WTC11 (cell line): ENCODE data around the gene FSTL3. TPM values are rescaled to one million over a fixed set of nuclear protein-coding genes. Genes with fewer than 3 reads are reported as not detected.
A peak's percentile ranks its signal among the peaks of the same experiment; 100 is the strongest.

ENCODE experiments used
- ATF2 ChIP-seq: sonication (generic); formaldehyde crosslinking; IDR thresholded peaks from 2 replicates; pipeline ENCODE4 v1.8.1; 2022; ENCODE audit warnings: low read depth, missing genetic modification reagents, borderline replicate concordance
- ATF6 ChIP-seq: sonication (generic); formaldehyde crosslinking; IDR thresholded peaks from 2 replicates; pipeline ENCODE4 v1.8.1; 2023; ENCODE audit warnings: mild to moderate bottlenecking, missing genetic modification reagents
- CBFB ChIP-seq: sonication (generic); formaldehyde crosslinking; IDR thresholded peaks from 2 replicates; pipeline ENCODE4 v1.8.1; 2022; ENCODE audit warnings: mild to moderate bottlenecking, low read depth, missing genetic modification reagents
- CREB1 ChIP-seq: sonication (generic); formaldehyde crosslinking; IDR thresholded peaks from 2 replicates; pipeline ENCODE4 v1.8.0; 2023; ENCODE audit warnings: mild to moderate bottlenecking, missing genetic modification reagents
- CREM ChIP-seq: sonication (generic); formaldehyde crosslinking; IDR thresholded peaks from 2 replicates; pipeline ENCODE4 v1.8.1; 2022; ENCODE audit warnings: mild to moderate bottlenecking, missing genetic modification reagents, moderate library complexity
- ESRRA ChIP-seq: sonication (generic); formaldehyde crosslinking; IDR thresholded peaks from 2 replicates; pipeline ENCODE4 v1.8.1; 2022; ENCODE audit warnings: mild to moderate bottlenecking, missing genetic modification reagents, borderline replicate concordance
- ETV6 ChIP-seq: sonication (generic); formaldehyde crosslinking; IDR thresholded peaks from 2 replicates; pipeline ENCODE4 v1.8.1; 2022; ENCODE audit warnings: mild to moderate bottlenecking, missing genetic modification reagents
- GTF2I ChIP-seq: fragments of 250-450 bp; sonication (Bioruptor Pico); conservative IDR thresholded peaks from 2 replicates; pipeline ENCODE4 v1.4.0; 2021; ENCODE audit warnings: mild to moderate bottlenecking
- JAZF1 ChIP-seq: fragments of 250-450 bp; sonication (Bioruptor Pico); IDR thresholded peaks from 2 replicates; pipeline ENCODE4 v1.9.0; 2021; ENCODE audit warnings: moderate library complexity, mild to moderate bottlenecking, inconsistent platforms
- MXD4 ChIP-seq: fragments of 250-450 bp; sonication (Bioruptor Pico); IDR thresholded peaks from 2 replicates; pipeline ENCODE4 v1.8.0; 2021; ENCODE audit warnings: mild to moderate bottlenecking, moderate library complexity, borderline replicate concordance
- NFE2L1 ChIP-seq: sonication (generic); formaldehyde crosslinking; IDR thresholded peaks from 2 replicates; pipeline ENCODE4 v1.8.1; 2023; ENCODE audit warnings: missing genetic modification reagents
- USF1 ChIP-seq: sonication (generic); formaldehyde crosslinking; IDR thresholded peaks from 2 replicates; pipeline ENCODE4 v1.8.0; 2022; ENCODE audit warnings: mild to moderate bottlenecking, missing genetic modification reagents
- ZNF121 ChIP-seq: sonication (generic); formaldehyde crosslinking; IDR thresholded peaks from 2 replicates; pipeline ENCODE4 v1.8.0; 2023; ENCODE audit warnings: missing genetic modification reagents
- ZNF425 ChIP-seq: fragments of 250-450 bp; sonication (Bioruptor Pico); conservative IDR thresholded peaks from 2 replicates; pipeline ENCODE4 v1.9.0; 2021; ENCODE audit warnings: mild to moderate bottlenecking
- total RNA-seq: library from RNA; stranded (reverse); gene quantifications from 3 replicates; pipeline ENCODE4 v1.2.3, GENCODE V29; 2021
- TF ChIP-seq, protein P1 (sequence below): fragments of 250-450 bp; sonication (Bioruptor Pico); IDR thresholded peaks from 2 replicates; pipeline ENCODE4 v1.9.0; 2021; ENCODE audit warnings: mild to moderate bottlenecking, borderline replicate concordance
- TF ChIP-seq, protein P2 (sequence below): sonication (generic); formaldehyde crosslinking; IDR thresholded peaks from 2 replicates; pipeline ENCODE4 v1.8.1; 2022; ENCODE audit warnings: missing genetic modification reagents, borderline replicate concordance
- TF ChIP-seq, protein P3 (sequence below): sonication (generic); formaldehyde crosslinking; IDR thresholded peaks from 2 replicates; pipeline ENCODE4 v1.8.0; 2023; ENCODE audit warnings: missing genetic modification reagents, mild to moderate bottlenecking, borderline replicate concordance
- TF ChIP-seq, protein P4 (sequence below): sonication (generic); formaldehyde crosslinking; conservative IDR thresholded peaks from 2 replicates; pipeline ENCODE4 v1.8.1; 2023; ENCODE audit warnings: mild to moderate bottlenecking, low read depth, missing genetic modification reagents, moderate library complexity

FSTL3 gene
- total RNA-seq, 1 experiment from 2014 or later = 8.7 TPM

- TF ChIP-seq, protein P1, sequence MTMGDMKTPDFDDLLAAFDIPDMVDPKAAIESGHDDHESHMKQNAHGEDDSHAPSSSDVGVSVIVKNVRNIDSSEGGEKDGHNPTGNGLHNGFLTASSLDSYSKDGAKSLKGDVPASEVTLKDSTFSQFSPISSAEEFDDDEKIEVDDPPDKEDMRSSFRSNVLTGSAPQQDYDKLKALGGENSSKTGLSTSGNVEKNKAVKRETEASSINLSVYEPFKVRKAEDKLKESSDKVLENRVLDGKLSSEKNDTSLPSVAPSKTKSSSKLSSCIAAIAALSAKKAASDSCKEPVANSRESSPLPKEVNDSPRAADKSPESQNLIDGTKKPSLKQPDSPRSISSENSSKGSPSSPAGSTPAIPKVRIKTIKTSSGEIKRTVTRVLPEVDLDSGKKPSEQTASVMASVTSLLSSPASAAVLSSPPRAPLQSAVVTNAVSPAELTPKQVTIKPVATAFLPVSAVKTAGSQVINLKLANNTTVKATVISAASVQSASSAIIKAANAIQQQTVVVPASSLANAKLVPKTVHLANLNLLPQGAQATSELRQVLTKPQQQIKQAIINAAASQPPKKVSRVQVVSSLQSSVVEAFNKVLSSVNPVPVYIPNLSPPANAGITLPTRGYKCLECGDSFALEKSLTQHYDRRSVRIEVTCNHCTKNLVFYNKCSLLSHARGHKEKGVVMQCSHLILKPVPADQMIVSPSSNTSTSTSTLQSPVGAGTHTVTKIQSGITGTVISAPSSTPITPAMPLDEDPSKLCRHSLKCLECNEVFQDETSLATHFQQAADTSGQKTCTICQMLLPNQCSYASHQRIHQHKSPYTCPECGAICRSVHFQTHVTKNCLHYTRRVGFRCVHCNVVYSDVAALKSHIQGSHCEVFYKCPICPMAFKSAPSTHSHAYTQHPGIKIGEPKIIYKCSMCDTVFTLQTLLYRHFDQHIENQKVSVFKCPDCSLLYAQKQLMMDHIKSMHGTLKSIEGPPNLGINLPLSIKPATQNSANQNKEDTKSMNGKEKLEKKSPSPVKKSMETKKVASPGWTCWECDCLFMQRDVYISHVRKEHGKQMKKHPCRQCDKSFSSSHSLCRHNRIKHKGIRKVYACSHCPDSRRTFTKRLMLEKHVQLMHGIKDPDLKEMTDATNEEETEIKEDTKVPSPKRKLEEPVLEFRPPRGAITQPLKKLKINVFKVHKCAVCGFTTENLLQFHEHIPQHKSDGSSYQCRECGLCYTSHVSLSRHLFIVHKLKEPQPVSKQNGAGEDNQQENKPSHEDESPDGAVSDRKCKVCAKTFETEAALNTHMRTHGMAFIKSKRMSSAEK = no peak
- TF ChIP-seq GTF2I (CRISPR knock-in tag) (no peak), USF1 (CRISPR knock-in tag) (no peak), ETV6 (CRISPR knock-in tag) (no peak), ATF2 (CRISPR knock-in tag) (no peak), NFE2L1 (CRISPR knock-in tag) (0 out of 2 replicates have a peak, but pooled peaks have one; percentile 10), CBFB (CRISPR knock-in tag) (no peak), ATF6 (CRISPR knock-in tag) (no peak), ESRRA (peak; percentile 16; the same call in 1 of the 2 replicates), JAZF1 (no peak), ZNF121 (CRISPR knock-in tag) (no peak), CREB1 (CRISPR knock-in tag) (no peak), MXD4 (no peak), ZNF425 (CRISPR knock-in tag) (no peak), CREM (CRISPR knock-in tag) (no peak)
- TF ChIP-seq, protein P2, sequence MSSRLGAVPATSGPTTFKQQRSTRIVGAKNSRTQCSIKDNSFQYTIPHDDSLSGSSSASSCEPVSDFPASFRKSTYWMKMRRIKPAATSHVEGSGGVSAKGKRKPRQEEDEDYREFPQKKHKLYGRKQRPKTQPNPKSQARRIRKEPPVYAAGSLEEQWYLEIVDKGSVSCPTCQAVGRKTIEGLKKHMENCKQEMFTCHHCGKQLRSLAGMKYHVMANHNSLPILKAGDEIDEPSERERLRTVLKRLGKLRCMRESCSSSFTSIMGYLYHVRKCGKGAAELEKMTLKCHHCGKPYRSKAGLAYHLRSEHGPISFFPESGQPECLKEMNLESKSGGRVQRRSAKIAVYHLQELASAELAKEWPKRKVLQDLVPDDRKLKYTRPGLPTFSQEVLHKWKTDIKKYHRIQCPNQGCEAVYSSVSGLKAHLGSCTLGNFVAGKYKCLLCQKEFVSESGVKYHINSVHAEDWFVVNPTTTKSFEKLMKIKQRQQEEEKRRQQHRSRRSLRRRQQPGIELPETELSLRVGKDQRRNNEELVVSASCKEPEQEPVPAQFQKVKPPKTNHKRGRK (CRISPR knock-in tag) = no peak
- TF ChIP-seq, protein P3, sequence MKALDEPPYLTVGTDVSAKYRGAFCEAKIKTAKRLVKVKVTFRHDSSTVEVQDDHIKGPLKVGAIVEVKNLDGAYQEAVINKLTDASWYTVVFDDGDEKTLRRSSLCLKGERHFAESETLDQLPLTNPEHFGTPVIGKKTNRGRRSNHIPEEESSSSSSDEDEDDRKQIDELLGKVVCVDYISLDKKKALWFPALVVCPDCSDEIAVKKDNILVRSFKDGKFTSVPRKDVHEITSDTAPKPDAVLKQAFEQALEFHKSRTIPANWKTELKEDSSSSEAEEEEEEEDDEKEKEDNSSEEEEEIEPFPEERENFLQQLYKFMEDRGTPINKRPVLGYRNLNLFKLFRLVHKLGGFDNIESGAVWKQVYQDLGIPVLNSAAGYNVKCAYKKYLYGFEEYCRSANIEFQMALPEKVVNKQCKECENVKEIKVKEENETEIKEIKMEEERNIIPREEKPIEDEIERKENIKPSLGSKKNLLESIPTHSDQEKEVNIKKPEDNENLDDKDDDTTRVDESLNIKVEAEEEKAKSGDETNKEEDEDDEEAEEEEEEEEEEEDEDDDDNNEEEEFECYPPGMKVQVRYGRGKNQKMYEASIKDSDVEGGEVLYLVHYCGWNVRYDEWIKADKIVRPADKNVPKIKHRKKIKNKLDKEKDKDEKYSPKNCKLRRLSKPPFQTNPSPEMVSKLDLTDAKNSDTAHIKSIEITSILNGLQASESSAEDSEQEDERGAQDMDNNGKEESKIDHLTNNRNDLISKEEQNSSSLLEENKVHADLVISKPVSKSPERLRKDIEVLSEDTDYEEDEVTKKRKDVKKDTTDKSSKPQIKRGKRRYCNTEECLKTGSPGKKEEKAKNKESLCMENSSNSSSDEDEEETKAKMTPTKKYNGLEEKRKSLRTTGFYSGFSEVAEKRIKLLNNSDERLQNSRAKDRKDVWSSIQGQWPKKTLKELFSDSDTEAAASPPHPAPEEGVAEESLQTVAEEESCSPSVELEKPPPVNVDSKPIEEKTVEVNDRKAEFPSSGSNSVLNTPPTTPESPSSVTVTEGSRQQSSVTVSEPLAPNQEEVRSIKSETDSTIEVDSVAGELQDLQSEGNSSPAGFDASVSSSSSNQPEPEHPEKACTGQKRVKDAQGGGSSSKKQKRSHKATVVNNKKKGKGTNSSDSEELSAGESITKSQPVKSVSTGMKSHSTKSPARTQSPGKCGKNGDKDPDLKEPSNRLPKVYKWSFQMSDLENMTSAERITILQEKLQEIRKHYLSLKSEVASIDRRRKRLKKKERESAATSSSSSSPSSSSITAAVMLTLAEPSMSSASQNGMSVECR (CRISPR knock-in tag) = 0 out of 2 replicates have a peak, but pooled peaks have one; percentile 49
- TF ChIP-seq, protein P4, sequence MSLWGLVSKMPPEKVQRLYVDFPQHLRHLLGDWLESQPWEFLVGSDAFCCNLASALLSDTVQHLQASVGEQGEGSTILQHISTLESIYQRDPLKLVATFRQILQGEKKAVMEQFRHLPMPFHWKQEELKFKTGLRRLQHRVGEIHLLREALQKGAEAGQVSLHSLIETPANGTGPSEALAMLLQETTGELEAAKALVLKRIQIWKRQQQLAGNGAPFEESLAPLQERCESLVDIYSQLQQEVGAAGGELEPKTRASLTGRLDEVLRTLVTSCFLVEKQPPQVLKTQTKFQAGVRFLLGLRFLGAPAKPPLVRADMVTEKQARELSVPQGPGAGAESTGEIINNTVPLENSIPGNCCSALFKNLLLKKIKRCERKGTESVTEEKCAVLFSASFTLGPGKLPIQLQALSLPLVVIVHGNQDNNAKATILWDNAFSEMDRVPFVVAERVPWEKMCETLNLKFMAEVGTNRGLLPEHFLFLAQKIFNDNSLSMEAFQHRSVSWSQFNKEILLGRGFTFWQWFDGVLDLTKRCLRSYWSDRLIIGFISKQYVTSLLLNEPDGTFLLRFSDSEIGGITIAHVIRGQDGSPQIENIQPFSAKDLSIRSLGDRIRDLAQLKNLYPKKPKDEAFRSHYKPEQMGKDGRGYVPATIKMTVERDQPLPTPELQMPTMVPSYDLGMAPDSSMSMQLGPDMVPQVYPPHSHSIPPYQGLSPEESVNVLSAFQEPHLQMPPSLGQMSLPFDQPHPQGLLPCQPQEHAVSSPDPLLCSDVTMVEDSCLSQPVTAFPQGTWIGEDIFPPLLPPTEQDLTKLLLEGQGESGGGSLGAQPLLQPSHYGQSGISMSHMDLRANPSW (CRISPR knock-in tag) = no peak
These were observed 13.8 kb upstream of the FSTL3 start (continued) for GRCh38 chr19:662207-662961.
